Activated CD4-positive, alpha-beta T cell treated with anti-CD3 and anti-CD28 coated beads, Interleukin-2, amount 10 ng/mL, durations not matched to agents 7 days and 5 days (primary cell): Measurements from ENCODE around the gene BRD3. TPM values are rescaled to one million over a fixed set of nuclear protein-coding genes. Genes with fewer than 3 reads are reported as not detected.

Experiments used
- CTCF ChIA-PET: fragments of 350-600 bp; sonication (Branson Sonifier 250); formaldehyde crosslinking; loops from one replicate; lab custom pipeline; 2021; ENCODE audit warnings: antibody characterized with exemption; lab: Charles Lee
- POLR2A ChIA-PET: fragments of 350-600 bp; sonication (Branson Sonifier 250); formaldehyde crosslinking; loops from one replicate; lab custom pipeline; 2021; ENCODE audit warnings: antibody characterized with exemption; lab: Charles Lee
- DNase-seq: peaks from one replicate; pipeline ENCODE4 v3.0.0-alpha.2; 2020
- H3K27ac Mint-ChIP-seq: one replicate; pipeline ENCODE4 v1.8.0; 2021; ENCODE audit warnings: mild to moderate bottlenecking, moderate library complexity, mixed read lengths
- H3K27me3 Mint-ChIP-seq: one replicate; pipeline ENCODE4 v1.8.0; 2021; ENCODE audit warnings: mixed read lengths
- H3K36me3 Mint-ChIP-seq: one replicate; pipeline ENCODE4 v1.8.0; 2021; ENCODE audit warnings: low read depth, mixed read lengths
- H3K4me1 Mint-ChIP-seq: one replicate; pipeline ENCODE4 v1.8.0; 2021; ENCODE audit warnings: mixed read lengths
- H3K4me3 Mint-ChIP-seq: one replicate; pipeline ENCODE4 v1.8.0; 2021; ENCODE audit warnings: mild to moderate bottlenecking, moderate library complexity, mixed read lengths
- H3K9me3 Mint-ChIP-seq: one replicate; pipeline ENCODE4 v1.8.0; 2021; ENCODE audit warnings: mixed read lengths
- total RNA-seq, 2 experiments: library from RNA; stranded (reverse); gene quantifications; one replicate each; pipeline ENCODE4 v1.2.3, GENCODE V29; 2021

Gene BRD3
- total RNA-seq, 2 experiments from 2014 or later, result 40.1 to 47.4 TPM

DNA sequence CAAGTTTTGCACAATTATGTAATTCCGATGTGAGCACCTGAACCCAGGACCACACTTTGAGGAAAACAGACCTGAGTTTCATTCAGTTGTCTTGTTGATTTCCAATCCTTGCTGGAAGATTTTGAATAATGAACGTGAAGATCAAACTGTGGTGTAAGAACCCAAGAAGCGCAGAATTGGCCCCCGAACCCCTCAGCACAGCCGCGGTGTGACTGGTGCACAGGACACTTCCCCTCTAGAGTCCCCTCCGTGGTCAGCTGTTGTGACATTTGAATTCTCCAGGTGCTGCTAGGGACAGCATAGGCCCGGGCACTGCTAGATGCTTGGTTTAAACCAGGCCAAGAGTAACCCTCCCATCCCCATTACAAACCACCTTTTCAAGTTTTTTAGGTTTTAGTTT lies 40.8 kb downstream of the BRD3 start:
- POLR2A ChIA-PET, result no interaction called here
- no peaks in the 10 kb centered on the region for H3K27me3 Mint-ChIP-seq
- H3K9me3 Mint-ChIP-seq, result no peaks in the 10 kb centered on the region
- peaks cover 9% of the 10 kb centered on the region for H3K4me1 Mint-ChIP-seq
- no peak for DNase-seq
- CTCF ChIA-PET, result interaction anchor here (1.2 kb wide), 1 partner anchor 109 kb away, joined by 3 read pairs; the partner anchor contains the start of gene WDR5
- no peak overlapping the region for H3K27ac Mint-ChIP-seq
- peaks cover 6% of the 10 kb centered on the region for H3K36me3 Mint-ChIP-seq
- peak overlapping the region; percentile 78 for H3K4me3 Mint-ChIP-seq

DNA sequence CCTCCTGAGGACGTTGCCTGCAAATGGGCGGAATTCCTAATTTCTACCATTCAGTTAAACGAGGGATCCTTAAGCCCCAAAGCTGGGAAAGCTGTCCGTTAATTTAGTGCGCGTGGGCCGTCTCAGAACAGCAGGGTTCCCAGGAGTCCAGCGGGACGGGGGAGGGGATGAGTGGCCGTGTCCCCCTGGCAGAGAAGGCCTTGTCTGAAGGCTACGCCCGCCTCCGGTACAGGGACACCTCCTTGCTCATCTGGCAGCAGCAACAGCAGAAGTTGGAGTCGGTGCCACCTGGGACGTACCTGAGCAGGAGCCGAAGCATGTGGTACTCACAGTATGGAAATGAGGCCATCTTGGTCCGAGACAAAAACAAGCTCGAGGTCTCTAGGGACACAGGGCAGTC lies 41.2 kb downstream of the BRD3 start:
- CTCF ChIA-PET, result interaction anchor here (1.2 to 1.5 kb wide), 2 partner anchors 42 to 109 kb away, joined by 3 read pairs; partner anchors contain the start of gene WDR5

DNA sequence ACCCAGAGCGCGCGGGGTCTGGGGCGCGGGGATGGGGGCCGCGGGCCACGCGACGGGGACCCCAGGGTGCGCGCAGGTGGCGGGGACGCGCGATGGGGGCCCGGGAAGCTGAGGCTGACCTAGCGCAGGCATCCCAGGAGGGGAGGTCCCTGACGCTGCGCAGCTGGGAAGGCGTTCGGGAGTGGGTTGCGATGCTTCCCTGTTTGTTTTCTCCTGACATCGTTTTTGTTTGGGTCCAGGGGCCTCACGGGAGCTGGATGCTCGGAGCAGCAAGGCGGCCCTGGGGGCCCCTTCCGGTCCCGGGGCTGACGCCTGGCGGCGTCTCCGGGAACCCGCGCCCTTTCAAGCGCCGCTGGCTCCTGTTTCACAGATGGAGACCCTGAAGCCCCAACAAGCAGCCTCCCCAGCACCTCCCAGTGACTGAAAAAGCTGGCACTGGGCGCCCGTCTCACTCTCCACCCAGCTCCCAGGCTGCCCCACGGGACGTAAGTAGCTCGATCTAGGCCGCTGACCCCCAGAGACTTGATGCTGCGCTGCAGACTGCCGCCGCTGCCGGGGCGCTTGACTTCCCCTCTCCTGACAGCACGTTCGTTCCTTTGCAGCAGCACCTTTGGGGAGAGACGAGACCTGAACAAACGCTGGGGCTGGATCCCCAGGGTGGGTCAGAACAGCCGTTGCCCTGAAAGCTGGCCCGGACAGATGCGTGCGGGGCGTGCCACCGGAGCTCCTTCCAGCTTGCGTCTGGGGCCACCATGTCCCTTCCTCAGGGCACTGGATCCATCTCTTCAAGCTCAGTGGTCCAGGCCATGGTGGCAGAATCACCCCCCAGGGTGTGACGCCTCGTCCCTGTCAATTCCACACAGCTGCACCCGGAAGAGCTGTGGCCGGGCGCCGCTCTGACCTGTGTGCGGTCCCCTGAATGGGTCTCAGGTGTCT lies 42.0 kb downstream of the BRD3 start:
- CTCF ChIA-PET, result interaction anchor here (0.6 to 1.5 kb wide), 4 partner anchors 43 to 1938 kb away, joined by 3 read pairs; partner anchors contain the start of gene WDR5
- peaks cover 6% of the 10 kb centered on the region for H3K36me3 Mint-ChIP-seq
- peak; percentile 55 for DNase-seq
- H3K27ac Mint-ChIP-seq, result peak overlapping the region; percentile 76
- peaks cover 9% of the 10 kb centered on the region for H3K4me1 Mint-ChIP-seq
- H3K9me3 Mint-ChIP-seq, result no peaks in the 10 kb centered on the region
- H3K4me3 Mint-ChIP-seq, result peak overlapping the region; percentile 78
- POLR2A ChIA-PET, result interaction anchor here (1.1 kb wide), 1 partner anchor 40 kb away, joined by 6 read pairs; no protein-coding TSS in a partner anchor
- H3K27me3 Mint-ChIP-seq, result no peaks in the 10 kb centered on the region

More for the DNA sequence above, 41.2 kb downstream of the BRD3 start:
- Mint-ChIP-seq H3K36me3 (peaks cover 6% of the 10 kb centered on the region), H3K4me1 (peaks cover 9% of the 10 kb centered on the region), H3K9me3 (no peaks in the 10 kb centered on the region), H3K27ac (no peak overlapping the region), H3K4me3 (peak overlapping the region; percentile 78), H3K27me3 (no peaks in the 10 kb centered on the region)
- DNase-seq, result no peak
- POLR2A ChIA-PET, result no interaction called here

DNA sequence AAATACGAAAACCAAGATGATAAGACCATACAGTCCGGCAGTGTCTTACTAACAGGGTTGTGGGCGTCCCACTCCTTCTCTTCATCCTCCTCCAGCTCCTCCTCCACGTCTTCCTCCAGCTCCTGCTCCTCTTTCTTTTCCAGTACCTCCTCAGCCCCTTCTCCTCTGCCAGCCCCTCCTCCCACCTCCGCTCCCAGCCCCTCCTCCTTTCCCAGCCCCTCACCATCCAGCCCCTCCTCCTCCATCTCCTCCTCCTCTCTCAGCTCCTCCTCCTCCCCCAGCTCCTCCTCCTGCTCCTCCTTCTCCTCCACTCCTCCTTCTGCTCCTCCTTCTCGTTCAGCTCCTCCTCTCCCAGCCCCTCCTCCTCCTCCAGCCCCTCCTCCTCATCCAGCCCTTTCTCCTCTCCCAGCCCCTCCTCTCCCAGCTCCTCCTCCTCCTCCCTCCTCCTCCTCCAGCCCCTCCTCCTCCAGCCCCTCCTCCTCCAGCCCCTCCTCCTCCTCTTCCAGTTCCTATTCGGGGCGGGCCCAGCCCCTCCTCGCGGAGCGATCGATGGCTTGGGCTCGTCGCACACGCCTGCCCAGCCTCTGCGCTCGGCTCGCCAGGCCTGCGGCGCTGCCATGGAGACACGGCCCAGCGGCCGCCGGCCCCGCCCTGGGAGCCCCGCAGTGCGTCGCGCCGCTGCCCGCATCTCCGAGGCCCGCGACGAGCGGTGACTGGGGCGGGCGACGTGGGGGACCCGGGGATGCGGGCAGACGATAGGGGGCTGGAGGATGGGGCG lies 42.8 kb downstream of the BRD3 start, which contains the start of gene BRD3OS:
TSS of gene BRD3OS (plus strand) at position 654 of the 778 bp plus-strand sequence. CDS start 1,267 bp downstream, outside the sequence.
- peak; percentile 94 for DNase-seq
- peak within 1 kb of the TSS; percentile 78 for H3K4me3 Mint-ChIP-seq
- H3K27me3 Mint-ChIP-seq, result no peaks in the 10 kb centered on the region
- peaks cover 9% of the 10 kb centered on the region for H3K4me1 Mint-ChIP-seq
- H3K27ac Mint-ChIP-seq, result peak within 1 kb of the TSS; percentile 76
- ChIA-PET POLR2A (interaction anchor here (1.1 kb wide), 1 partner anchor 41 kb away, joined by 6 read pairs; no protein-coding TSS in a partner anchor), CTCF (interaction anchor here (0.6 to 1.5 kb wide), 3 partner anchors 44 to 1939 kb away, joined by 3 read pairs; no protein-coding TSS in a partner anchor)
- H3K36me3 Mint-ChIP-seq, result peaks cover 4% of the 10 kb centered on the region
- H3K9me3 Mint-ChIP-seq, result no peaks in the 10 kb centered on the region

DNA sequence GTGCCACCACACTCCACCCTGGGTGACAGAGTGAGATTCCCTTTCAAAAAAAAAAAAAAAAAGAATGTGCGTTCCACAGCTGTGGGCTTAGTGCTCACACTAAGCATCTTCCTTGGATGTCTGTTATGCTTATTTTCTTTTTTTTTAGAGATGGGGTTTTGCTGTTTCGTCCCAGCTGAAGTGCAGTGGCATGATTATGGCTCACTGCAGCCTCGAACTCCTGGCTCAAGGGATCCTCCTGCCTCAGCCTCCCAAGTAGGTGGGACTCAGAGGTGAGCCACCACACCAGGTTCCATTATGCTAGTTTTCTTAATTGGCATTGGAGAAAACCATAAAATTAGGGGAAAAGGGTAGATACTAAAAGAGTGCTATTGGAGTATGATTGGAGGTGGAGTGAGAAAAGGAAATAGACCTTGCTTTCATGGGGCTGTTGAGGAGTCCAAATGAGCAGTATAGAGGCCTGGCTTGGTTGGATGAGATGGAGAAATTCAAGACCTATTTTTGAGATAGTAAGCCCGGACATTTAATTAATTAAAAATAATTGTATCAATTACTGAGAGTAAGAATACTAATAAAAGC lies 43.5 kb downstream of the BRD3 start:
- H3K4me3 Mint-ChIP-seq, result peak overlapping the region; percentile 43
- H3K4me1 Mint-ChIP-seq, result peaks cover 9% of the 10 kb centered on the region
- no peak overlapping the region for H3K27ac Mint-ChIP-seq
- ChIA-PET POLR2A (interaction anchor here (1.1 kb wide), 1 partner anchor 42 kb away, joined by 6 read pairs; no protein-coding TSS in a partner anchor), CTCF (interaction anchor here (0.6 kb wide), 1 partner anchor 44 kb away, joined by 6 read pairs; no protein-coding TSS in a partner anchor)
- no peaks in the 10 kb centered on the region for H3K27me3 Mint-ChIP-seq
- no peaks in the 10 kb centered on the region for H3K9me3 Mint-ChIP-seq
- peaks cover 4% of the 10 kb centered on the region for H3K36me3 Mint-ChIP-seq
- DNase-seq, result no peak

DNA sequence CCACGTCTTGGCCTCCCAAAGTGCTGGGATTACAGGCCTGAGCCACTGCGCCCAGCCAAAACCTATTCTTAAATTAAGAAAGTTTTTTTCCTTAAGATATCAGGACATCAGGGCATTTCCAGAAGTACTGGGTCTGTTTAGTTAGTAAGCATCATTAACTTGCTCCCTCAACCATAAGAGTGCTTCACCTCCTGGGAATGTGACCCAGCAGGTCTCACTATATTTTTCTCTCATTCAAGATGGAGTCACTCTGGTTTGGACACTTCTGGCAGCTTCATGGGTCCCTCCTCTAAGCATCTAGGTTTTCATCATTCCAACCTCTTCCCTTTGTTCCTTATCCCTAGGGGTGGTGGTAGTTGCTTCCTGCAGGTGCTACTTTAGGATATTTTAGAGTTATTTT lies 52.9 kb downstream of the BRD3 start:
- Mint-ChIP-seq H3K27ac (no peak overlapping the region), H3K4me3 (no peak overlapping the region), H3K27me3 (no peaks in the 10 kb centered on the region), H3K9me3 (peaks cover 4% of the 10 kb centered on the region), H3K4me1 (no peaks in the 10 kb centered on the region), H3K36me3 (peaks cover 4% of the 10 kb centered on the region)
- no peak for DNase-seq
- CTCF ChIA-PET, result interaction anchor here (0.9 kb wide), 1 partner anchor 19 kb away, joined by 3 read pairs; no protein-coding TSS in a partner anchor
- POLR2A ChIA-PET, result no interaction called here

DNA sequence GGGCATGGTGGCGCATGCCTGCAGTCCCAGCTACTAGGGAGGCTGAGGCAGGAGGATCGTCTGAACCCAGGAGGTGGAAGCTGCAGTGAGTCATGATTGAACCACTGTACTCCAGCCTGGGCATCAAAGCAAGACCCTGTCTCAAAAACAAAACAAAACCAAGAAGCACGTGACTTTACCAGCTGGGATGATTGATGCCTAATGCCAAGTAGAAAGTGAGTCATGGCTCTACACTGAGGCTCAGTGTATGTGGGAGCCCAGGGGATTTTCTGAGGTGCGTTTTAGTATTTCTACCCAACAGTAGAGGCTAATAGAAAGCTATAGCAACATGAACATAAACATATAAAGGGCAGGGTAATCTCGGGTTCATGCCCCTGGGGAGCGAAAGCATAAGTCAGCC lies 56.4 kb downstream of the BRD3 start:
- POLR2A ChIA-PET, result no interaction called here
- H3K4me3 Mint-ChIP-seq, result no peak overlapping the region
- no peak for DNase-seq
- H3K4me1 Mint-ChIP-seq, result no peaks in the 10 kb centered on the region
- peaks cover 4% of the 10 kb centered on the region for H3K36me3 Mint-ChIP-seq
- no peak overlapping the region for H3K27ac Mint-ChIP-seq
- CTCF ChIA-PET, result interaction anchor here (1.2 kb wide), 1 partner anchor 17 kb away, joined by 3 read pairs; no protein-coding TSS in a partner anchor
- peaks cover 4% of the 10 kb centered on the region for H3K9me3 Mint-ChIP-seq
- H3K27me3 Mint-ChIP-seq, result no peaks in the 10 kb centered on the region

DNA sequence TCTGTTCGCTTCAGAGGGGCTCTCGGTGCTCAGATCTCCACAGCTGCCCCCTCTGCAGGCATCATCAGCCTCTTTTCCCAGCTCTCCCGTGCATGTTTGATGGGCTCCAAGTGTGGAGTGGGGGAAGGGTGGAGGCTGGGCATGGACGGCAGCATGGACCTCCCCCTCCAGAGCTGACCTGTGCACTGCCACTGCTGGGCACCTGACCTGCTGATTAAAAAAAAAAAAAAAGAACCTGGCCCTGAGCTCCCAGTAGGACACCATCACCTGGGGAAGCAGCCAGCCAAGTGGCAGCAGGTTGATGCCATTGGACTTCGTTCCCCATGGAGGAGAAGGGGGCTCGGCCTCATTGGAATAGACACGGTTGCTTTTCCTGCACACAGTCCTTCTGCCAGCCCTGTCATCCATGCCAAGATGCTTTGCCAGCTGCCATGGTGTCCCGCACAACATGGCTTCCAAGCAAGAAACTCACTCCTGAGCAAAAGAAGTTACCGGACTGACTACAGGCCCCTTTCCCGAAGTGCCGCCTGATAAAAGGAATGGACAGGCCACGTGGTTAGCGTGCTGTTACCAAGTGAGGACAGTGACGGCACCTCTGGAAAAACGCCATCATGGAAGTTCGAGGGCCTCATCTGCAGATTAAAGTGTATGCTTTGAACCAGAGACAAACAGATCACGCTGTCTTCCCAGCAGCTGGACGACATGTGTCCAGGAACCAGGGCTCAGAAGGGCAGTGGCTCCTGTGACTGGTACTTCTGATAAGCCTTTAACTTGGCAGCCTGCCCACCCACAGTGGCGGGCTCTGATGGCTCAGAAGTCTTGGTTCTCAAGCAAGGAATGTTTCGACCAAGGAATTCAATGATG lies 57.3 kb downstream of the BRD3 start:
- H3K4me1 Mint-ChIP-seq, result no peaks in the 10 kb centered on the region
- ChIA-PET CTCF (interaction anchor here (0.6 to 1.6 kb wide), 4 partner anchors 13 to 433 kb away, joined by 3 to 5 read pairs (median 4); no protein-coding TSS in a partner anchor), POLR2A (no interaction called here)
- peaks cover 4% of the 10 kb centered on the region for H3K36me3 Mint-ChIP-seq
- H3K27me3 Mint-ChIP-seq, result no peaks in the 10 kb centered on the region
- no peak overlapping the region for H3K4me3 Mint-ChIP-seq
- no peak for DNase-seq
- peaks cover 4% of the 10 kb centered on the region for H3K9me3 Mint-ChIP-seq
- H3K27ac Mint-ChIP-seq, result no peak overlapping the region

DNA sequence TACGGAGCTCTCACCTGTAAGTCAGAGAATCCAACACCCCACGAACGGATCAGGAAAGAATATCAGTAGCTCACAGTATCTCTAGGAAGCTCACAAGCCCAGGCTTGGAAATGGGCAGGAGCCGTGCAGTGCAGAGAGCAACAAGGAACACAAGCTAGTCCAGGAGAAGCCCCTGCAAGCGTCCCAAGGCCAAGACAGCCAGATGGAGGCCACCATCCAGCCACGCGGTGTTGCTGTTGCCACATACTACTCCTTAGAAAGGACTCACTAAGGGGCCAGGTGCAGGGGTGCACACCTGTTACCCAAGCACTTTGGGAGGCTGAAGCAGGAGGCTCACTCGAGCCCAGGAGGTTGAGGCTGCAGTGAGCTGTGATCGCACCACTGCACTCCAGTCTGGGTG lies 60.3 kb downstream of the BRD3 start:
- Mint-ChIP-seq H3K36me3 (no peaks in the 10 kb centered on the region), H3K27me3 (no peaks in the 10 kb centered on the region), H3K9me3 (no peaks in the 10 kb centered on the region), H3K27ac (no peak overlapping the region), H3K4me3 (no peak overlapping the region), H3K4me1 (no peaks in the 10 kb centered on the region)
- ChIA-PET POLR2A (no interaction called here), CTCF (no interaction called here)
- no peak for DNase-seq

DNA sequence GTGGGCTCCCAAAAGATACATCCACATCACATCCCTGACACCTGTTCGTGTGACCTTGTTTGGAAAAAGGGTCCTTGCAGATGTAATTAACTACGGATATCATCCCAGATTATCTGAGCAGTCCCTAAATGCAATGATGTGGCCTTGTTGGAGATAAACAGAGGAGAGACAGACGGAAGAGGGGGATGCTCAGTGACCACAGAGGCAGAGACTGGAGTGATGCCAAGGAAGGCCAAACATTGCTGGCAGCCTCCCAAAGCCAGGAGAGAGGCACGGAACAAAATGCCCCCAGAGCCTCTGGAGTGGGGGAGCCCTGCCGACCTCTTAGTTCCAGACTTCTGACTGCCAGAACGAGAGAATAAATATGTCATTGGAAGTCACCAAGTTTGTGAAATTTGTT lies 60.7 kb downstream of the BRD3 start:
- DNase-seq, result no peak

DNA sequence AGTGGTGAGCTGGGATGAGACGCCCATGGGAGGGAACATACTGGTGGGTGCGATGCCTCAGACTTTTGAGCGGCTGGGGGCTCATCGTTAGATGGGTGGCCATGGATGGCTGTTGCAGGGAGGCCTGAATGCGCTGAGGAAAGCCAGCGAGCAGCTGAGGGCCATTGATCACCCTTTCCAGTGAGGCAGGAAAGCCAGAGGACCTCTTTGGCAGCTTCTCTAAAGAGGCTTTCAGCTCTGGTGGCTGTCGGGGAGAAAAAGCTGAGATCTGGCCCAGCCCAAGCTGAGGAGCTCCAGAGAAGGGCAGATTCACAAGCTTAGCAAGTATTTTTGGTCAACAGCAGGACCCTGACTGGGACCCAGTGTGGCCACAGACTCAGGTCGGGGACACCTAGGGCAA lies 62.4 kb downstream of the BRD3 start:
- DNase-seq, result no peak
- no peak overlapping the region for H3K4me3 Mint-ChIP-seq
- no peaks in the 10 kb centered on the region for H3K36me3 Mint-ChIP-seq
- no peaks in the 10 kb centered on the region for H3K27me3 Mint-ChIP-seq
- no peaks in the 10 kb centered on the region for H3K9me3 Mint-ChIP-seq
- no peak overlapping the region for H3K27ac Mint-ChIP-seq
- ChIA-PET POLR2A (no interaction called here), CTCF (interaction anchor here (1.1 kb wide), 1 partner anchor 212 kb away, joined by 3 read pairs; no protein-coding TSS in a partner anchor)
- no peaks in the 10 kb centered on the region for H3K4me1 Mint-ChIP-seq

More for the DNA sequence above, 60.7 kb downstream of the BRD3 start:
- H3K9me3 Mint-ChIP-seq, result no peaks in the 10 kb centered on the region
- H3K27ac Mint-ChIP-seq, result no peak overlapping the region
- no peaks in the 10 kb centered on the region for H3K27me3 Mint-ChIP-seq
- no peaks in the 10 kb centered on the region for H3K36me3 Mint-ChIP-seq
- H3K4me3 Mint-ChIP-seq, result no peak overlapping the region
- no peaks in the 10 kb centered on the region for H3K4me1 Mint-ChIP-seq
- ChIA-PET POLR2A (no interaction called here), CTCF (no interaction called here)
